ENCODE measurements around the gene KCNJ1. TPM values are rescaled to one million over a fixed set of nuclear protein-coding genes. Genes with fewer than 3 reads are reported as not detected.

KCNJ1 gene
- total and polyA plus RNA-seq, 2 donors from 2014 or later = 175 to 355 TPM

GRCh38 chr11:128804481-128804880 is 62.6 kb downstream of the KCNJ1 start:
- Histone ChIP-seq H3K27me3 (ENCODE audit: control insufficient read depth, insufficient read depth, low read length) (no peaks in the 10 kb centered on the region), H3K27ac (ENCODE audit: low read depth in 2 of 2, low read length in 2 of 2) (no peak overlapping the region), H3K9me3 (ENCODE audit: control insufficient read depth in 2 of 3, insufficient read depth in 1 of 3, low read length in 3 of 3) (no peaks in the 10 kb centered on the region), H3K4me1 (ENCODE audit: control insufficient read depth in 2 of 3, insufficient read depth in 2 of 3, low read depth in 1 of 3, low read length in 3 of 3) (peaks cover 0 to 7% (median 4%) of the 10 kb centered on the region in 3 donors), H3K9ac (ENCODE audit: low read length in 3 of 3) (no peak overlapping the region), H3K4me3 (ENCODE audit: low read length in 3 of 3) (no peak overlapping the region), H3K36me3 (ENCODE audit: control insufficient read depth in 2 of 3, insufficient read depth in 3 of 3, low read length in 3 of 3) (no peaks in the 10 kb centered on the region)
- intact Hi-C loops (cut with DNase I) = no loop called here
- FAIRE-seq (no peak), DNase-seq (no peak)
- TF ChIP-seq, protein P1, sequence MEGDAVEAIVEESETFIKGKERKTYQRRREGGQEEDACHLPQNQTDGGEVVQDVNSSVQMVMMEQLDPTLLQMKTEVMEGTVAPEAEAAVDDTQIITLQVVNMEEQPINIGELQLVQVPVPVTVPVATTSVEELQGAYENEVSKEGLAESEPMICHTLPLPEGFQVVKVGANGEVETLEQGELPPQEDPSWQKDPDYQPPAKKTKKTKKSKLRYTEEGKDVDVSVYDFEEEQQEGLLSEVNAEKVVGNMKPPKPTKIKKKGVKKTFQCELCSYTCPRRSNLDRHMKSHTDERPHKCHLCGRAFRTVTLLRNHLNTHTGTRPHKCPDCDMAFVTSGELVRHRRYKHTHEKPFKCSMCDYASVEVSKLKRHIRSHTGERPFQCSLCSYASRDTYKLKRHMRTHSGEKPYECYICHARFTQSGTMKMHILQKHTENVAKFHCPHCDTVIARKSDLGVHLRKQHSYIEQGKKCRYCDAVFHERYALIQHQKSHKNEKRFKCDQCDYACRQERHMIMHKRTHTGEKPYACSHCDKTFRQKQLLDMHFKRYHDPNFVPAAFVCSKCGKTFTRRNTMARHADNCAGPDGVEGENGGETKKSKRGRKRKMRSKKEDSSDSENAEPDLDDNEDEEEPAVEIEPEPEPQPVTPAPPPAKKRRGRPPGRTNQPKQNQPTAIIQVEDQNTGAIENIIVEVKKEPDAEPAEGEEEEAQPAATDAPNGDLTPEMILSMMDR (IDR thresholded peaks at IDR 0.05; ENCODE audit: borderline replicate concordance, extremely low read depth, insufficient read depth) = no peak

DNA sequence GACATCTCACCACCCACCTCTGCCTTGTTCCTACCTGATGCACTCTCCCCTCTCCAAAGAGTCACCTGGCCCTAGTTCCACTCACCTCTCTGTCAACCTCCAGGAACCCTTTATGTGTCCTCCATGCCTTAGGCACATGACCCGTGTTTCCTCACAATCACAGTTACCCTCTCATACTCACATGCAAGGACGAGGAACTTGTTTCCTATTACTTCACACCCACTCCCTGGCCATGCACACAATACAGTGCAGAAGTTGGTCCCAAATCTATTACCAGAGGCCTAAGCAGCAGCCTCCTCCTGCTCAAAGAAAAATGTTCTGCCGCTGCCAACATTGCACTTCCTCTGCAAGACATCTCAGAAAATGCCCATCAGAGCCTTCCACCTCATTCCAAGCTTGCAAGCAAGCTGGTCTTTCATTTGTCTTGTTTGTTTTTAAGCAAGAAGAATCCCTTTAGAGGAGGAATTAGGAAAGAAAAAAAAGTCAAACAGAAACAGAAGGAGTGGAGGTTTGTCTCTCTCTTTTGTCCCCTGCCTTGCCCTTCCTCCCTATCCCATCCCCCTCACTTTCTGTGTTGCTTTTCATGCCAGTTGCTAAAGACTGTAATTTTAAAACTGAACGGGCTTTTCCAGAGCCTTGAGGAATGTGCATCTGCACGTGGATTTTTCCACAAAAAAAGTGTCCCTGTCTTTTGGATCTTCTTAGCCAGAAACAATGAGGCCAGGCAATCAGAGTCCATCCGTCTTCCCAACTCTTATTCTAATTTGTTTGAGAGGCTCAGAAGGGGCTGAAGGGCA is 63.4 kb downstream of the KCNJ1 start:
- Histone ChIP-seq H3K9ac (ENCODE audit: low read length in 3 of 3) (no peak overlapping the region), H3K36me3 (ENCODE audit: control insufficient read depth in 2 of 3, insufficient read depth in 3 of 3, low read length in 3 of 3) (no peaks in the 10 kb centered on the region), H3K27me3 (ENCODE audit: control insufficient read depth, insufficient read depth, low read length) (no peaks in the 10 kb centered on the region), H3K27ac (ENCODE audit: low read depth in 2 of 2, low read length in 2 of 2) (no peak overlapping the region), H3K9me3 (ENCODE audit: control insufficient read depth in 2 of 3, insufficient read depth in 1 of 3, low read length in 3 of 3) (no peaks in the 10 kb centered on the region), H3K4me3 (ENCODE audit: low read length in 3 of 3) (no peak overlapping the region), H3K4me1 (ENCODE audit: control insufficient read depth in 2 of 3, insufficient read depth in 2 of 3, low read depth in 1 of 3, low read length in 3 of 3) (peaks cover 0 to 7% (median 4%) of the 10 kb centered on the region in 3 donors)
- FAIRE-seq = no peak
- DNase-seq = no peak
- TF ChIP-seq, protein P1 (IDR thresholded peaks at IDR 0.05; ENCODE audit: borderline replicate concordance, extremely low read depth, insufficient read depth) = no peak
- intact Hi-C loops (cut with DNase I) = no loop called here

DNA sequence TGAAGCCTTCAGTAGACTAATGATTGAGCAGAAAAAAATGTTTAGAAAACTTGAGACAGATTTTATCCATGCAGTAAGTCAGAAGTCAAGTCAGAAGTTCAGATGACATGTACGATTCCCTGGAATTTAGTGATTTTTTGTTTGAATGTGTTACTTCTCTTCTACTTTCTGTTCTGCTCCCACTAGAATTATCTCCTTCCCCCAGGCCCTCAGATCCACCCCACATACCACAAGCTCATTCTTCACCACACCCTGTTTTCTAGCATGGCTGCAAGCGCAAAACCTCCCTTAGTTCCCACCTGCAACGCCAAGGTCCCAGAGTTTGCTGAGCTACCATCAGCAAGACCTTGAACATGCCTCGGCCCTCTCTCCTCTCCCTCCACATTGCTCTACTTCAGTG is 64.1 kb downstream of the KCNJ1 start:
- H3K9me3 ChIP-seq (ENCODE audit: control insufficient read depth in 2 of 3, insufficient read depth in 1 of 3, low read length in 3 of 3) = no peaks in the 10 kb centered on the region
- H3K9ac ChIP-seq (ENCODE audit: low read length in 3 of 3) = no peak overlapping the region
- FAIRE-seq (no peak), DNase-seq (no peak)
- H3K36me3 ChIP-seq (ENCODE audit: control insufficient read depth in 2 of 3, insufficient read depth in 3 of 3, low read length in 3 of 3) = peaks cover 0 to under 1% (median 0%) of the 10 kb centered on the region in 3 donors
- H3K27me3 ChIP-seq (ENCODE audit: control insufficient read depth, insufficient read depth, low read length) = no peaks in the 10 kb centered on the region
- H3K4me1 ChIP-seq (ENCODE audit: control insufficient read depth in 2 of 3, insufficient read depth in 2 of 3, low read depth in 1 of 3, low read length in 3 of 3) = peaks cover 0 to 7% (median 4%) of the 10 kb centered on the region in 3 donors
- no peak overlapping the region for H3K4me3 ChIP-seq (ENCODE audit: low read length in 3 of 3)
- intact Hi-C loops (cut with DNase I) = no loop called here
- H3K27ac ChIP-seq (ENCODE audit: low read depth in 2 of 2, low read length in 2 of 2) = no peak overlapping the region
- TF ChIP-seq, protein P1 (IDR thresholded peaks at IDR 0.05; ENCODE audit: borderline replicate concordance, extremely low read depth, insufficient read depth) = no peak
